Parathyroid adenoma (tissue), 2 donors: ENCODE results near the gene C17orf50.

Source experiments
- H2AFZ ChIP-seq: fragments of 300-600 bp; sonication (generic); one replicate; pipeline ENCODE4 v1.7.0; 2017; ENCODE audit warnings: antibody characterized with exemption, mild to moderate bottlenecking
- H3K27ac ChIP-seq: fragments of 300-600 bp; sonication (generic); one replicate; pipeline ENCODE4 v1.7.0; 2017
- H3K27me3 ChIP-seq: fragments of 300-600 bp; sonication (generic); one replicate; pipeline ENCODE4 v1.7.0; 2017; ENCODE audit warnings: low read length; ENCODE audit not compliant: control insufficient read depth, insufficient read depth
- H3K36me3 ChIP-seq: fragments of 300-600 bp; sonication (generic); one replicate; pipeline ENCODE4 v1.7.0; 2017; ENCODE audit warnings: low read length; ENCODE audit not compliant: control insufficient read depth, insufficient read depth
- H3K4me1 ChIP-seq: fragments of 300-600 bp; sonication (generic); one replicate; pipeline ENCODE4 v1.7.0; 2017; ENCODE audit warnings: control low read depth
- H3K4me2 ChIP-seq: fragments of 300-600 bp; sonication (generic); one replicate; pipeline ENCODE4 v1.7.0; 2017; ENCODE audit warnings: low read length
- H3K4me3 ChIP-seq: fragments of 300-600 bp; sonication (generic); one replicate; pipeline ENCODE4 v1.7.0; 2017; ENCODE audit warnings: low read depth, low read length
- H3K79me2 ChIP-seq: fragments of 300-600 bp; sonication (generic); one replicate; pipeline ENCODE4 v1.7.0; 2017; ENCODE audit warnings: control low read depth
- H3K9ac ChIP-seq: fragments of 300-600 bp; sonication (generic); one replicate; pipeline ENCODE4 v1.7.0; 2017; ENCODE audit warnings: mild to moderate bottlenecking
- H3K9me3 ChIP-seq: fragments of 300-600 bp; sonication (generic); one replicate; pipeline ENCODE4 v1.7.0; 2017; ENCODE audit warnings: low read length; ENCODE audit not compliant: control insufficient read depth
- TF ChIP-seq, protein P1 (sequence below): fragments of 300-600 bp; sonication (generic); IDR thresholded peaks from one replicate; pipeline ENCODE4 v1.7.0; 2017; ENCODE audit warnings: antibody characterized with exemption, mild to moderate bottlenecking
- donor health status: primary hyperparathyroidism.

Gene C17orf50

DNA sequence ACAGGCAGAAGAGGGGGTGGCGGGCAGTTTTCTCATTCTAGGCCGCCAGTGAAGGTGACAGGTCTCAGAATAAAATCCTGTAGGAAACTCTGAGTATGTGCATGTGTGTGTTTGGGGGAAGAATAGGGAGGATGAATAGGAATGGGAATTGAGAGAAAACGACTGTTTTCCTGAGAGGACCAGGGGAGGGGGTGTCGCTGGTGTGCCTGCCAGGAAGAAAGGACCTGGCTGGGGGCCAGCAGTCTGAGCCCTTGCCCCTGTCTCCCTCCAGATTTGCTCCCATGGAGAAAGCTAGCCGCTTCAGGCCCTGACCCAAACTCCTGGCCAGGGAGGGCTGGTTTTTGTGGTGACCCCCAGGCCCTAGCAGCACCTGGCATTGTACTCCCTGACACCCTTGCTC lies 14.4 kb downstream of the C17orf50 start:
- Histone ChIP-seq H3K36me3 (no peaks in the 10 kb centered on the region), H3K9ac (no peak overlapping the region), H3K4me3 (no peak overlapping the region), H3K4me1 (no peaks in the 10 kb centered on the region), H2AFZ (no peak overlapping the region), H3K27ac (no peak overlapping the region), H3K27me3 (no peaks in the 10 kb centered on the region), H3K9me3 (no peaks in the 10 kb centered on the region), H3K4me2 (no peak overlapping the region), H3K79me2 (no peaks in the 10 kb centered on the region)
- TF ChIP-seq, protein P1, sequence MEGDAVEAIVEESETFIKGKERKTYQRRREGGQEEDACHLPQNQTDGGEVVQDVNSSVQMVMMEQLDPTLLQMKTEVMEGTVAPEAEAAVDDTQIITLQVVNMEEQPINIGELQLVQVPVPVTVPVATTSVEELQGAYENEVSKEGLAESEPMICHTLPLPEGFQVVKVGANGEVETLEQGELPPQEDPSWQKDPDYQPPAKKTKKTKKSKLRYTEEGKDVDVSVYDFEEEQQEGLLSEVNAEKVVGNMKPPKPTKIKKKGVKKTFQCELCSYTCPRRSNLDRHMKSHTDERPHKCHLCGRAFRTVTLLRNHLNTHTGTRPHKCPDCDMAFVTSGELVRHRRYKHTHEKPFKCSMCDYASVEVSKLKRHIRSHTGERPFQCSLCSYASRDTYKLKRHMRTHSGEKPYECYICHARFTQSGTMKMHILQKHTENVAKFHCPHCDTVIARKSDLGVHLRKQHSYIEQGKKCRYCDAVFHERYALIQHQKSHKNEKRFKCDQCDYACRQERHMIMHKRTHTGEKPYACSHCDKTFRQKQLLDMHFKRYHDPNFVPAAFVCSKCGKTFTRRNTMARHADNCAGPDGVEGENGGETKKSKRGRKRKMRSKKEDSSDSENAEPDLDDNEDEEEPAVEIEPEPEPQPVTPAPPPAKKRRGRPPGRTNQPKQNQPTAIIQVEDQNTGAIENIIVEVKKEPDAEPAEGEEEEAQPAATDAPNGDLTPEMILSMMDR: no peak

DNA sequence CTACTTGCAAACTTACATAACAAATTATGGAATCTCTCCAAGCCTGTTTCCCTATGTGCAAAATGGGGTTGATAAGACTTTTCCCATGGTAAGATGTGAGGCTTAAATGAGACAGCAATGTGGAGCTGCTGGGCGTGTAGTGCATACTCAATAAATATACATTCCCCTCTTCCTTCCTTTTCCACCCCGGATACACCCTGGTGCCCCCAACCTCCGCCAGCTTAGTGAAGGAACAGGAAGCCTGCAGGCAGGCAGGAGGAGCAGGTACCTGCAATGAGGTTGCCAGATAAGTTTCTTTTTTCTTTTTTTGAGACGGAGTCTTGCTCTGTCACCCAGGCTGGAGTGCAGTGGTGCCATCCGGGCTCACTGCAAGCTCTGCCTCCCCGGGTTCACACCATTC lies 14.9 kb downstream of the C17orf50 start:
- H3K36me3 ChIP-seq: no peaks in the 10 kb centered on the region
- H3K27ac ChIP-seq: no peak overlapping the region
- no peaks in the 10 kb centered on the region for H3K9me3 ChIP-seq
- H3K79me2 ChIP-seq: no peaks in the 10 kb centered on the region
- H3K27me3 ChIP-seq: no peaks in the 10 kb centered on the region
- TF ChIP-seq, protein P1: no peak
- no peak overlapping the region for H3K9ac ChIP-seq
- H3K4me2 ChIP-seq: no peak overlapping the region
- no peak overlapping the region for H3K4me3 ChIP-seq
- H2AFZ ChIP-seq: no peak overlapping the region
- no peaks in the 10 kb centered on the region for H3K4me1 ChIP-seq

GRCh38 chr17:35778641-35779196 lies 18.0 kb downstream of the C17orf50 start:
- Histone ChIP-seq H3K36me3 (no peaks in the 10 kb centered on the region), H3K79me2 (no peaks in the 10 kb centered on the region), H3K9ac (no peak overlapping the region), H3K4me3 (no peak overlapping the region), H3K27ac (no peak overlapping the region), H3K9me3 (no peaks in the 10 kb centered on the region), H3K4me1 (no peaks in the 10 kb centered on the region), H3K4me2 (no peak overlapping the region), H2AFZ (no peak overlapping the region), H3K27me3 (no peaks in the 10 kb centered on the region)
- TF ChIP-seq, protein P1: no peak

DNA sequence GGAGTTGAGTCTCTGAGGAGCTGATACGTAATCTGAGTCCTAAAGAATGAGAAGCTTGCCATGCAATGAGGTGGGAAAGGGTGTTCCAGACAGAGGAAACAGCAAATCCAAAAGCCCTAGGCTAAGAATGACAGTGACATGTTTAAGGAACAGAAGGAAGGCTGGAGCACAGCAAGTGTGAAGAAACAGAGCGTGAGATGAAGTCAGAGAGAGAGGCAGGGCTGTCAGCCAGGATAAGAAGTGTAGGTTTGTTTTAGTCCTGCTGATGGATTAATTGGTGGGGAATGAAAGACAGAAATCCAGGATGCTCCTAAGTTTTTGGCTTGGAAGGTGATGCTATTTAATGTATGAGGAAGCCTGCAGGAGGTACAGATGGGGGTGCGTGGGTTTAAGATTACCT lies 20.3 kb downstream of the C17orf50 start:
- H3K27ac ChIP-seq: no peak overlapping the region
- no peak overlapping the region for H2AFZ ChIP-seq
- no peak overlapping the region for H3K4me2 ChIP-seq
- no peaks in the 10 kb centered on the region for H3K27me3 ChIP-seq
- TF ChIP-seq, protein P1: no peak
- H3K9me3 ChIP-seq: no peaks in the 10 kb centered on the region
- H3K36me3 ChIP-seq: no peaks in the 10 kb centered on the region
- no peaks in the 10 kb centered on the region for H3K4me1 ChIP-seq
- H3K79me2 ChIP-seq: no peaks in the 10 kb centered on the region
- H3K9ac ChIP-seq: no peak overlapping the region
- no peak overlapping the region for H3K4me3 ChIP-seq

- no peaks in the 10 kb centered on the region for H3K9me3 ChIP-seq
- H3K4me1 ChIP-seq: no peaks in the 10 kb centered on the region
- no peaks in the 10 kb centered on the region for H3K79me2 ChIP-seq
- H3K27me3 ChIP-seq: no peaks in the 10 kb centered on the region
- H3K4me2 ChIP-seq: no peak overlapping the region
- no peak overlapping the region for H2AFZ ChIP-seq
- no peak overlapping the region for H3K9ac ChIP-seq
- H3K27ac ChIP-seq: no peak overlapping the region
- H3K36me3 ChIP-seq: no peaks in the 10 kb centered on the region
- H3K4me3 ChIP-seq: no peak overlapping the region
- TF ChIP-seq, protein P1: no peak
These were observed 24.2 kb downstream of the C17orf50 start for GRCh38 chr17:35784895-35785294.
